HCT116 (cell line): ENCODE measurements around the gene MAPRE2. TPM values are rescaled to one million over a fixed set of nuclear protein-coding genes. Genes with fewer than 3 reads are reported as not detected.

Source experiments
- ATAC-seq: fragments of 200-7000 bp; cut with Tn5 transposase; 2 replicates; pipeline ENCODE4 v1.9.1; 2020; ENCODE audit warnings: mild to moderate bottlenecking, moderate library complexity
- BruUV-seq: library from RNA; stranded (reverse); fragments of 400-500 nt; replicated peaks from 2 replicates; lab custom pipeline; 2021; lab: Mats Ljungman, UMichigan
- CTCF ChIA-PET: fragments of 300-600 bp; sonication (Branson Sonifier 250); formaldehyde crosslinking; loops from one replicate; lab custom pipeline; 2021; ENCODE audit warnings: antibody characterized with exemption; lab: Charles Lee
- POLR2A ChIA-PET: fragments of 300-600, 350-600 bp; sonication (Branson Sonifier 250); formaldehyde crosslinking; loops from one replicate; lab custom pipeline; 2021; ENCODE audit warnings: antibody characterized with exemption; lab: Charles Lee
- RAD21 ChIA-PET, 2 experiments: fragments of 300-600 bp; sonication (Branson Sonifier 250); formaldehyde crosslinking; loops; one replicate each; lab custom pipeline; 2023; ENCODE audit warnings: low total read pairs in 2 of 2; ENCODE audit not compliant: uncharacterized antibody in 2 of 2, unreplicated experiment in 2 of 2, low non-redundant PET in 1 of 2; lab: Charles Lee
- DNase-seq: peaks from one replicate; pipeline ENCODE4 v3.0.0-alpha.2; 2010; ENCODE audit warnings: low read depth, low spot score
- H2AFZ ChIP-seq: fragments of 200-600 bp; shearing (Covaris generic), sonication (generic); 2 replicates; pipeline ENCODE4 v1.6.1; 2017; ENCODE audit warnings: low read depth, mixed run types, mixed read lengths, antibody characterized with exemption, low read length; ENCODE audit not compliant: poor library complexity, severe bottlenecking
- H3K27ac ChIP-seq: 2 replicates; pipeline ENCODE4 v1.5.1; 2012; ENCODE audit warnings: low read depth, low read length
- H3K27me3 ChIP-seq: fragments of 200-600 bp; sonication (generic); 2 replicates; pipeline ENCODE4 v1.6.1; 2016; ENCODE audit warnings: mixed run types, low read length, mixed read lengths; ENCODE audit not compliant: insufficient read depth
- H3K36me3 ChIP-seq, 2 experiments: fragments of 200-500 bp in 1 of 2; fragments of 200-600 bp in 1 of 2; sonication (Bioruptor generic) in 1 of 2; sonication (generic) in 1 of 2; 2 replicates each; pipeline versions ENCODE4 v1.5.1 to v1.6.1; 2014 to 2016; ENCODE audit warnings: low read length in 2 of 2, inconsistent platforms in 1 of 2, mixed read lengths in 1 of 2, mixed run types in 1 of 2; ENCODE audit not compliant: insufficient read depth in 2 of 2, control insufficient read depth in 1 of 2
- H3K4me1 ChIP-seq, 2 experiments: fragments of 200-600 bp in 1 of 2; sonication (generic) in 1 of 2; 2 replicates each; pipeline versions ENCODE4 v1.5.1 to v1.6.1; 2012 to 2017; ENCODE audit warnings: low read length in 2 of 2, inconsistent platforms in 1 of 2, mild to moderate bottlenecking in 1 of 2, mixed read lengths in 1 of 2, mixed run types in 1 of 2, moderate library complexity in 1 of 2; ENCODE audit not compliant: insufficient read depth in 2 of 2, control insufficient read depth in 1 of 2
- H3K4me2 ChIP-seq: fragments of 200-600 bp; sonication (generic); 2 replicates; pipeline ENCODE4 v1.6.1; 2017; ENCODE audit warnings: mixed run types, low read length, mixed read lengths
- H3K4me3 ChIP-seq, 2 experiments: fragments of 200-600 bp in 1 of 2; sonication (generic) in 1 of 2; replicated peaks in 1 of 2; 2 replicates each; pipeline ENCODE4 v1.5.1; 2011 to 2016; ENCODE audit warnings: low read length in 2 of 2, control low read depth in 1 of 2, low read depth in 1 of 2, mild to moderate bottlenecking in 1 of 2, mixed read lengths in 1 of 2, mixed run types in 1 of 2
- H3K79me2 ChIP-seq: fragments of 200-600 bp; sonication (generic); 2 replicates; pipeline ENCODE4 v1.6.1; 2017; ENCODE audit warnings: mild to moderate bottlenecking, mixed run types, low read length, moderate library complexity, mixed read lengths; ENCODE audit not compliant: insufficient read depth
- H3K9ac ChIP-seq: fragments of 200-600 bp; sonication (generic); 2 replicates; pipeline ENCODE4 v1.6.1; 2016; ENCODE audit warnings: low read length, mixed read lengths
- H3K9me2 ChIP-seq: fragments of 200-600 bp; sonication (generic), shearing (Covaris generic); 2 replicates; pipeline ENCODE4 v1.6.1; 2017; ENCODE audit warnings: mixed run types, mild to moderate bottlenecking, moderate library complexity; ENCODE audit not compliant: insufficient read depth
- H3K9me3 ChIP-seq, 2 experiments: fragments of 200-500 bp in 1 of 2; fragments of 200-600 bp in 1 of 2; sonication (Bioruptor generic) in 1 of 2; sonication (generic) in 1 of 2; 2 replicates each; pipeline ENCODE4 v1.6.1; 2014 to 2017; ENCODE audit warnings: low read length in 2 of 2, mixed read lengths in 2 of 2, inconsistent platforms in 1 of 2, low read depth in 1 of 2, mild to moderate bottlenecking in 1 of 2, mixed run types in 1 of 2, moderate library complexity in 1 of 2; ENCODE audit not compliant: control insufficient read depth in 1 of 2, insufficient read depth in 1 of 2
- H4K20me1 ChIP-seq: fragments of 200-600 bp; sonication (generic), shearing (Covaris generic); 2 replicates; pipeline ENCODE4 v1.6.1; 2017; ENCODE audit warnings: mixed run types, mild to moderate bottlenecking, moderate library complexity; ENCODE audit not compliant: insufficient read depth
- CBX3 ChIP-seq: IDR thresholded peaks from 2 replicates; pipeline ENCODE4 v1.6.1; 2012; ENCODE audit warnings: low read depth
- CEBPB ChIP-seq: IDR thresholded peaks from 2 replicates; pipeline ENCODE4 v1.6.1; 2012; ENCODE audit warnings: low read depth
- CTCF ChIP-seq, 3 experiments: fragments of 200-600 bp in 1 of 3; sonication (generic) in 1 of 3; IDR thresholded peaks in 2 of 3; conservative IDR thresholded peaks in 1 of 3; 2 replicates each; pipeline ENCODE4 v1.5.1; 2012 to 2017; ENCODE audit warnings: low read depth in 2 of 3, low read length in 2 of 3, antibody characterized with exemption in 1 of 3, borderline replicate concordance in 1 of 3, control low read depth in 1 of 3, mild to moderate bottlenecking in 1 of 3, mixed read lengths in 1 of 3, mixed run types in 1 of 3, moderate library complexity in 1 of 3; ENCODE audit not compliant: insufficient read depth in 1 of 3
- EGR1 ChIP-seq: IDR thresholded peaks from 2 replicates; pipeline ENCODE4 v1.6.1; 2012; ENCODE audit warnings: low read depth
- EZH2 ChIP-seq: fragments of 200-600 bp; sonication (generic); IDR thresholded peaks from 2 replicates; pipeline ENCODE4 v1.6.1; 2017; ENCODE audit warnings: antibody characterized with exemption, mixed run types
- EZH2phosphoT487 ChIP-seq: fragments of 200-600 bp; IDR thresholded peaks from 2 replicates; pipeline ENCODE4 v1.6.1; 2018; ENCODE audit warnings: antibody characterized with exemption, borderline replicate concordance
- FOSL1 ChIP-seq: IDR thresholded peaks from 2 replicates; pipeline ENCODE4 v1.6.1; 2012; ENCODE audit warnings: low read depth
- JUND ChIP-seq: IDR thresholded peaks from 2 replicates; pipeline ENCODE4 v1.6.1; 2012
- MAX ChIP-seq: IDR thresholded peaks from 2 replicates; pipeline ENCODE4 v1.6.1; 2012
- POLR2A ChIP-seq: IDR thresholded peaks from 2 replicates; pipeline ENCODE4 v1.7.0; 2011; ENCODE audit warnings: borderline replicate concordance; ENCODE audit not compliant: insufficient read depth, insufficient read length; ENCODE audit errors: extremely low read depth
- POLR2AphosphoS5 ChIP-seq: IDR thresholded peaks from 2 replicates; pipeline ENCODE4 v1.6.1; 2011; ENCODE audit warnings: mild to moderate bottlenecking, low read depth, low read length, moderate library complexity
- RAD21 ChIP-seq: IDR thresholded peaks from 2 replicates; pipeline ENCODE4 v1.6.1; 2012; ENCODE audit warnings: low read depth, mild to moderate bottlenecking
- SP1 ChIP-seq: IDR thresholded peaks from 2 replicates; pipeline ENCODE4 v1.6.1; 2012; ENCODE audit warnings: low read depth
- SRF ChIP-seq: IDR thresholded peaks from 2 replicates; pipeline ENCODE4 v1.6.1; 2012; ENCODE audit warnings: low read depth
- TCF7L2 ChIP-seq: IDR thresholded peaks from 2 replicates; pipeline ENCODE4 v1.7.0; 2011; ENCODE audit warnings: borderline replicate concordance, inconsistent platforms; ENCODE audit not compliant: insufficient read depth, insufficient read length; ENCODE audit errors: extremely low read depth
- ZBTB33 ChIP-seq: IDR thresholded peaks from 2 replicates; pipeline ENCODE4 v1.6.1; 2011; ENCODE audit warnings: mild to moderate bottlenecking, low read length, moderate library complexity; ENCODE audit not compliant: insufficient replicate concordance; ENCODE audit errors: extremely low read depth
- ZFX ChIP-seq: fragments of 450-650 bp; IDR thresholded peaks from 2 replicates; pipeline ENCODE4 v1.6.1; 2017
- intact Hi-C: fragments of 100-400 bp; cut with micrococcal nuclease; formaldehyde crosslinking; loops from 2 replicates; pipeline ENCODE4 v1.10.0; 2022
- total RNA-seq: library from RNA; stranded (reverse); gene quantifications from one replicate; pipeline ENCODE4 v1.2.1, GENCODE V29; 2021; ENCODE audit not compliant: unreplicated experiment

MAPRE2 gene
- total RNA-seq, 1 experiment from 2014 or later, result 17.2 TPM

- CTCF ChIA-PET, result no interaction called here
These were observed 131.3 kb downstream of the MAPRE2 start for GRCh38 chr18:35172451-35173035.

More at GRCh38 chr18:35172451-35173035, 131.3 kb downstream of the MAPRE2 start:
- H3K4me1 ChIP-seq, result no peaks in the 10 kb centered on the region; a peak in 1 of 4 replicates
- no peak overlapping the region for H3K4me2 ChIP-seq
- H2AFZ ChIP-seq, result no peak overlapping the region
- no TSS peak for BruUV-seq
- RAD21 ChIA-PET, result no interaction called here
- DNase-seq (no peak), ATAC-seq (no peak)
- POLR2A ChIA-PET, result interaction anchor here (1.6 kb wide), 1 partner anchor 68 kb away, joined by 3 read pairs; the partner anchor contains the start of gene ZNF397
- no peaks in the 10 kb centered on the region for H3K79me2 ChIP-seq
- TF ChIP-seq EGR1 (no peak), POLR2AphosphoS5 (no peak), FOSL1 (no peak), EZH2 (no peak), TCF7L2 (no peak), CTCF (IDR thresholded peaks at IDR 0.05 in 2 of 3, conservative IDR thresholded peaks at IDR 0.05 in 1 of 3; ENCODE audit: borderline replicate concordance in 1 of 3, insufficient read depth in 1 of 3, low read depth in 2 of 3, low read length in 2 of 3) (no peak), SP1 (no peak), ZFX (no peak), SRF (no peak), POLR2A (no peak), EZH2phosphoT487 (no peak), CEBPB (no peak), RAD21 (no peak), MAX (no peak), CBX3 (no peak), ZBTB33 (no peak), JUND (no peak)
- intact Hi-C loops, result loop anchor here (5.0 kb wide), 1 partner anchor 115 kb away; no protein-coding TSS in a partner anchor
- no peaks in the 10 kb centered on the region for H3K36me3 ChIP-seq
- H4K20me1 ChIP-seq, result no peaks in the 10 kb centered on the region
- no peaks in the 10 kb centered on the region for H3K9me3 ChIP-seq
- H3K9ac ChIP-seq, result no peak overlapping the region
- no peak overlapping the region for H3K27ac ChIP-seq
- H3K4me3 ChIP-seq, result no peak overlapping the region
- H3K27me3 ChIP-seq, result no peaks in the 10 kb centered on the region
- no peaks in the 10 kb centered on the region for H3K9me2 ChIP-seq
